HEK293T (cell line): ENCODE results near the gene NEURL4.

ENCODE experiments used
- CTCF ChIA-PET: fragments of 350-600 bp; formaldehyde crosslinking; extraction: SDS; loops from one replicate; lab custom pipeline; 2021; ENCODE audit warnings: antibody characterized with exemption, inconsistent platforms; lab: Yijun Ruan, JAX
- POLR2A ChIA-PET: fragments of 350-600 bp; formaldehyde crosslinking; extraction: SDS; loops from one replicate; lab custom pipeline; 2020; ENCODE audit warnings: antibody characterized with exemption, inconsistent platforms; lab: Yijun Ruan, JAX
- DNase-seq: peaks from one replicate; pipeline ENCODE4 v3.0.0; 2012; ENCODE audit warnings: mixed read lengths; ENCODE audit errors: extremely low spot score
- ARNT ChIP-seq: fragments of 450-650 bp; IDR thresholded peaks from 2 replicates; pipeline ENCODE4 v1.6.1; 2017; ENCODE audit warnings: mild to moderate bottlenecking
- CTBP1 ChIP-seq: fragments of 450-650 bp; IDR thresholded peaks from 2 replicates; pipeline ENCODE4 v1.6.1; 2016; ENCODE audit warnings: borderline replicate concordance
- ELF4 ChIP-seq: fragments of 450-650 bp; IDR thresholded peaks from 2 replicates; pipeline ENCODE4 v1.6.1; 2017; ENCODE audit warnings: antibody characterized with exemption
- FOXA1 ChIP-seq: fragments of 450-650 bp; IDR thresholded peaks from 2 replicates; pipeline ENCODE4 v1.6.1; 2016; ENCODE audit warnings: mild to moderate bottlenecking
- FOXK2 ChIP-seq: fragments of 450-650 bp; IDR thresholded peaks from 2 replicates; pipeline ENCODE4 v1.6.1; 2016; ENCODE audit warnings: mild to moderate bottlenecking
- FOXM1 ChIP-seq: fragments of 450-650 bp; IDR thresholded peaks from 2 replicates; pipeline ENCODE4 v1.6.1; 2017; ENCODE audit warnings: mild to moderate bottlenecking, borderline replicate concordance
- HDGF ChIP-seq: fragments of 450-650 bp; IDR thresholded peaks from 2 replicates; pipeline ENCODE4 v1.6.1; 2017; ENCODE audit warnings: antibody characterized with exemption, borderline replicate concordance
- L3MBTL2 ChIP-seq: fragments of 450-650 bp; conservative IDR thresholded peaks from 2 replicates; pipeline ENCODE4 v1.6.1; 2016; ENCODE audit warnings: mild to moderate bottlenecking
- LEF1 ChIP-seq: fragments of 450-650 bp; IDR thresholded peaks from 2 replicates; pipeline ENCODE4 v1.6.1; 2017; ENCODE audit warnings: mild to moderate bottlenecking, borderline replicate concordance
- NFRKB ChIP-seq: fragments of 450-650 bp; IDR thresholded peaks from 2 replicates; pipeline ENCODE4 v1.6.1; 2016; ENCODE audit warnings: mild to moderate bottlenecking, moderate library complexity
- PKNOX1 ChIP-seq: fragments of 450-650 bp; IDR thresholded peaks from 2 replicates; pipeline ENCODE4 v1.6.1; 2016
- SP1 ChIP-seq: fragments of 450-650 bp; IDR thresholded peaks from 2 replicates; pipeline ENCODE4 v1.6.1; 2017
- SUZ12 ChIP-seq: fragments of 450-650 bp; IDR thresholded peaks from 2 replicates; pipeline ENCODE4 v1.6.1; 2016; ENCODE audit warnings: mild to moderate bottlenecking
- ZNF384 ChIP-seq: fragments of 450-650 bp; IDR thresholded peaks from 2 replicates; pipeline ENCODE4 v1.6.1; 2016

NEURL4 gene

GRCh38 chr17:7282752-7283321 lies 46.3 kb downstream of the NEURL4 start:
- TF ChIP-seq LEF1, result no peak
- TF ChIP-seq ZNF384, result no peak
- no peak for TF ChIP-seq NFRKB
- DNase-seq, result no peak
- ChIA-PET CTCF (interaction anchor here (0.8 kb wide), 1 partner anchor 14 kb away, joined by 4 read pairs; no protein-coding TSS in a partner anchor), POLR2A (interaction anchor here (0.8 to 1.3 kb wide), 3 partner anchors 14 to 46 kb away, joined by 3 to 5 read pairs (median 3); partner anchors contain the start of gene NEURL4)

GRCh38 chr17:7281953-7282751 lies 47.0 kb downstream of the NEURL4 start:
- POLR2A ChIA-PET, result interaction anchor here (0.5 to 2.2 kb wide), 7 partner anchors 14 to 279 kb away, joined by 3 to 9 read pairs (median 5); partner anchors contain the start of genes ACADVL, DLG4 and NEURL4
- CTCF ChIA-PET, result interaction anchor here (0.8 to 1.7 kb wide), 4 partner anchors 14 to 105 kb away, joined by 4 read pairs; no protein-coding TSS in a partner anchor
- TF ChIP-seq NFRKB (no peak), CTBP1 (no peak), PKNOX1 (no peak), L3MBTL2 (no peak), FOXA1 (no peak), HDGF (no peak), FOXM1 (no peak), ELF4 (no peak), LEF1 (no peak)
- no peak for DNase-seq

- TF ChIP-seq SUZ12 (no peak), L3MBTL2 (peak; percentile 42; the same call in 1 of the 2 replicates), CTBP1 (no peak)
- peak; percentile 99 for DNase-seq
- ChIA-PET CTCF (interaction anchor here (1.0 to 1.8 kb wide), 6 partner anchors 15 to 279 kb away, joined by 3 to 22 read pairs (median 4); partner anchors contain the start of gene CTDNEP1), POLR2A (interaction anchor here (0.5 to 2.4 kb wide), 9 partner anchors 15 to 279 kb away, joined by 3 to 9 read pairs (median 4); partner anchors contain the start of genes ACADVL, DLG4, GABARAP and NEURL4)
Measured at GRCh38 chr17:7281074-7281952, 47.8 kb downstream of the NEURL4 start, which contains the start of gene SLC2A4. TSS of gene SLC2A4 (plus strand) at chr17:7281718. CDS start at chr17:7281935, 217 bp downstream.

- ChIA-PET POLR2A (interaction anchor here (1.2 to 2.4 kb wide), 4 partner anchors 16 to 49 kb away, joined by 4 to 9 read pairs (median 8); partner anchors contain the start of genes GABARAP and NEURL4), CTCF (interaction anchor here (0.6 to 1.8 kb wide), 9 partner anchors 11 to 299 kb away, joined by 3 to 22 read pairs (median 4); partner anchors contain the start of gene CTDNEP1)
- DNase-seq, result peak; percentile 86
- TF ChIP-seq ELF4, result no peak
- TF ChIP-seq L3MBTL2, result peak; percentile 79
Measured at GRCh38 chr17:7280519-7281073, 48.5 kb downstream of the NEURL4 start.

GRCh38 chr17:7279448-7279847 lies 49.7 kb downstream of the NEURL4 start:
- no peak for DNase-seq
- CTCF ChIA-PET, result interaction anchor here (0.6 kb wide), 1 partner anchor 61 kb away, joined by 3 read pairs; no protein-coding TSS in a partner anchor
- TF ChIP-seq FOXK2, result no peak
- no peak for TF ChIP-seq NFRKB
- TF ChIP-seq SP1, result no peak
- TF ChIP-seq ZNF384, result no peak
- no peak for TF ChIP-seq CTBP1
- TF ChIP-seq L3MBTL2, result no peak
- TF ChIP-seq LEF1, result no peak
- no peak for TF ChIP-seq ELF4
- TF ChIP-seq FOXM1, result no peak
- POLR2A ChIA-PET, result interaction anchor here (2.4 kb wide), 1 partner anchor 37 kb away, joined by 9 read pairs; the partner anchor contains the start of gene GABARAP

- ChIA-PET POLR2A (interaction anchor here (1.0 kb wide), 1 partner anchor 137 kb away, joined by 3 read pairs; the partner anchor contains the start of gene TMEM256), CTCF (no interaction called here)
- DNase-seq, result no peak
- TF ChIP-seq PKNOX1, result no peak
- no peak for TF ChIP-seq FOXK2
- no peak for TF ChIP-seq FOXM1
- no peak for TF ChIP-seq ARNT
- no peak for TF ChIP-seq ELF4
- TF ChIP-seq ZNF384, result no peak
- TF ChIP-seq HDGF, result no peak
- no peak for TF ChIP-seq SP1
- no peak for TF ChIP-seq SUZ12
- TF ChIP-seq L3MBTL2, result no peak
- TF ChIP-seq FOXA1, result no peak
- no peak for TF ChIP-seq LEF1
Measured at GRCh38 chr17:7266784-7267183, 62.4 kb downstream of the NEURL4 start.
